ENCODE data around the gene AIRE.

The AIRE gene

DNA sequence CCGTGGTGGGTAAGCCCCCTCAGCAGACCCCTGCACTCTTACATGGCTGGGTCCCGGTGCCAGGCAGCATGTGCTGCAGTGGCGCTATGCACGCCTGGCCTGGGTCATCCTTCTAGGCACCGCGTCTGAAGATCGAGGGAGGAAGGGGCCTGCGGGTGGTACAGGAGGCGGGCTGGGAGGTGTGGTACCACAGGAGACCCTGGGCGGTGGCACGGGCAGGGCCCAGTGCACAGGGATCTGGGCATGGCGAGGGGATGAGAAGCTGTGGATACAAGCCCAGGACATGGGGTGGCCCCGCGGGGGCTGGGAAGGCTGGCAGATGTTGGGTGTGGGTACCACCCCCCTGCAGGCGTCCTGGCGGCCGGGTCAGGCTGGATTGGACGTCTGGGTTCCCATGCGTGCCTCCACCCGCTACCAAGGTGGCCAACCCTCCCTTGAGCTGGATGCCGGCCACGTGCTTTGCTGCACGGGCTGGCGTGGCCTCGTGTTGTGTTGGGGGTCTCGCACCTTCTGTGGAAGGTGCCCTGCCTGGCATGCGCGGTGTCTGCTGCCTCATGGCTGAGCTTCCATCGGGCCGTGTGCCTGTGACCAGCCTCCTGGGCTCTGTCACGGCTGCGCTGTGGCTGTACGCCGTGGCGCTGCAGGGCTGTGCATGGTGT is 33.9 kb downstream of the AIRE start:
- DNase-seq (ENCODE audit: extremely low read depth, low read depth), result no peak
- TF ChIP-seq, protein P1, sequence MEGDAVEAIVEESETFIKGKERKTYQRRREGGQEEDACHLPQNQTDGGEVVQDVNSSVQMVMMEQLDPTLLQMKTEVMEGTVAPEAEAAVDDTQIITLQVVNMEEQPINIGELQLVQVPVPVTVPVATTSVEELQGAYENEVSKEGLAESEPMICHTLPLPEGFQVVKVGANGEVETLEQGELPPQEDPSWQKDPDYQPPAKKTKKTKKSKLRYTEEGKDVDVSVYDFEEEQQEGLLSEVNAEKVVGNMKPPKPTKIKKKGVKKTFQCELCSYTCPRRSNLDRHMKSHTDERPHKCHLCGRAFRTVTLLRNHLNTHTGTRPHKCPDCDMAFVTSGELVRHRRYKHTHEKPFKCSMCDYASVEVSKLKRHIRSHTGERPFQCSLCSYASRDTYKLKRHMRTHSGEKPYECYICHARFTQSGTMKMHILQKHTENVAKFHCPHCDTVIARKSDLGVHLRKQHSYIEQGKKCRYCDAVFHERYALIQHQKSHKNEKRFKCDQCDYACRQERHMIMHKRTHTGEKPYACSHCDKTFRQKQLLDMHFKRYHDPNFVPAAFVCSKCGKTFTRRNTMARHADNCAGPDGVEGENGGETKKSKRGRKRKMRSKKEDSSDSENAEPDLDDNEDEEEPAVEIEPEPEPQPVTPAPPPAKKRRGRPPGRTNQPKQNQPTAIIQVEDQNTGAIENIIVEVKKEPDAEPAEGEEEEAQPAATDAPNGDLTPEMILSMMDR (IDR thresholded peaks at IDR 0.05; ENCODE audit: low read depth, low read length), result no peak

DNA sequence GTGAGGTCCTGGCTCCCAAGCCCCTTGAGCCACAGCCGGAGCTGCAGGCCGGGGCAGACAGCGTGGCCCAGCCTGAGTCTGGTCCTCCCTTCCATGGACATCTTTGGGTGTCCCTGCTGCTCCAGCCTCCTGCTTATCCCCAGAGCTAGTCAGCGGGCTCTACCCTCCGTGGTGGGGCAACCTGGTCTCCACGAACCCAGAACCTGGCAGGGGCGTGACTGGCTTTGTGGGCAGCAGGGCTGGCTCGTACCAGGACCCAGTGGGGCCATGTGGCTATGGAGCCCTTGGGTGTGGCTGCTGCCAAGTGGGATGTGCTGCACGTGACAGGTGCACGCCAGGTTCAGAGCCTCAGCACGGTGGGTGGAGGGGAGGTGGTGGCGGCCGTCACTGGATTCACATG is 35.2 kb downstream of the AIRE start:
- TF ChIP-seq, protein P1 (IDR thresholded peaks at IDR 0.05; ENCODE audit: low read depth, low read length), result no peak
- DNase-seq (ENCODE audit: extremely low read depth, low read depth), result no peak

DNA sequence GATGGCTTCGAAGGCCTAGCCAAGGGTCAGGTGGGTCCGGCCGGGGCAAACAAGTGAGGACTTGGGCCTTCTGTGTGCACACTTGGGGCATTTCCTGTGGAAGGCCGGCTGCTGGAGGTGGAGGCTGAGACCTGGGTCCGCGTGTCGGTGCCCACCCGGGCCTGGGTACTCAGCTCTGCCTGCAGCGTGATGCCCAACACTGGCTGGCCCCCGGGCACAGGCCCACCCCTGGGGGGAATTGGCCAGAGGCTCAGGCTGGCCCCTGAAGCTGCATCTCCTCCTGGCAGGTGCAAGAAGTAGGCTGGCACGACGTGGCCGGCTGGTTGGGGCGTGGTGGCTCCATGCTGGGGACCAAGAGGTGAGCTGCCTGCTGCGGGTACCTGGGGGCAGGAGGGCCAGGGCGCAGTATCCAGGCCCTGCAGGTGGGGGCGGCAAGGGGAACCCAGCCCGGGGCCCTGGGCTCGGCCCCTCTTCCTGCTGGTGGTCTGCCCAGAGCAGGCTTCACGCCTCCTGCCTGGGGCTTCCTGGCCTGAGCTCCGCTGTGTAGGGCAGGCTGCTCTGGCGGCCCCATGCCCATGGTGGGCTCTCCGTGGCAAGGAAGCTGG is 36.3 kb downstream of the AIRE start:
- TF ChIP-seq, protein P1 (IDR thresholded peaks at IDR 0.05; ENCODE audit: low read depth, low read length), result no peak
- DNase-seq (ENCODE audit: extremely low read depth, low read depth), result no peak

DNA sequence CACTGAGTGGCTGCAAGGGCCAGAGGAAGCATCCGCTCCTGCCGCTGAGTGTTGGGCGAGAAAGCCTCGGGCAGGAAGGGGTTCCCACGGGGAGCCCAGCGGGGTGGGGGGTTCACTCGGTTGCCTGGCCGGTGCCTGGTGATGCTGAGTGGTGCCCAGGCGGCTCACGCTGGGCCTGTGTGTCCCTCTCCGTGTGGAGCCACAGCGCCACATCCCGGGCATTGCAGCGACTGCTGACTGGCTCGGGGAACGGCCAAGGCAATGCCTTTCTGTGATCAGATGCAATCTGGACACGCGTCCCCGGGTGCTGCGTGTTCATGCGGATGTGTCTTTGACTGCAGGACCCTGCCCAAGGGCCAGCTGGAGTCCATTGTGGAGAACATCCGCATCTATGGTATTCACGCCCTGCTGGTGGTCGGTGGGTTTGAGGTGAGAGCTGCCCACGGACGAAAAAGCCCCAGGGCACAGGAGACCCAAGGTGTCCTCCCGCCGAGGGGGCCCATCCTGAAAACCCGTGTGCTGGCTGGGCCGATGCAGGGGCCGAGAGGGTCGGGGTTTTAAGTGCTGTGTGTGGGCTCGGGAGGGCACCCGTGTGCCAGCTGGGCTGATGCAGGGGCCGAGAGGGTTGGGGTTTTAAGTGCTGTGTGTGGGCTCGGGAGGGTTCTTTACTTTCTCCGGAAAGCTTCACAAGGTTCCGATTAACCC is 37.1 kb downstream of the AIRE start:
- no peak for DNase-seq (ENCODE audit: extremely low read depth, low read depth)

DNA sequence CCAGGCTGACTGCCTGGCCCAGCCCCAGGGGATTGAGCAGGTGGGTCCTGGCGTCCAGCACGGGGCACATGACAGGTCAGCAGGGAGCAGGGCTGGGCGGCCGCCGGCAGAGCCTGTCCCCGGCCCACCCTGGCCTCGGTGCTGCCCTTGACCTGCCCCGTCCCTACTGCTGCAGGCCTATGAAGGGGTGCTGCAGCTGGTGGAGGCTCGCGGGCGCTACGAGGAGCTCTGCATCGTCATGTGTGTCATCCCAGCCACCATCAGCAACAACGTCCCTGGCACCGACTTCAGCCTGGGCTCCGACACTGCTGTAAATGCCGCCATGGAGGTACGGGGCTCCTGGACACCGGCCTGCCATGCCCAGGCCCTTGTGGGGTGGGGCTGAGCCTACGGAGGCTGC is 37.9 kb downstream of the AIRE start:
- DNase-seq (ENCODE audit: extremely low read depth, low read depth), result no peak
- TF ChIP-seq, protein P1 (IDR thresholded peaks at IDR 0.05; ENCODE audit: low read depth, low read length), result no peak

More for the DNA sequence above, 37.1 kb downstream of the AIRE start:
- TF ChIP-seq, protein P1 (IDR thresholded peaks at IDR 0.05; ENCODE audit: low read depth, low read length), result no peak

DNA sequence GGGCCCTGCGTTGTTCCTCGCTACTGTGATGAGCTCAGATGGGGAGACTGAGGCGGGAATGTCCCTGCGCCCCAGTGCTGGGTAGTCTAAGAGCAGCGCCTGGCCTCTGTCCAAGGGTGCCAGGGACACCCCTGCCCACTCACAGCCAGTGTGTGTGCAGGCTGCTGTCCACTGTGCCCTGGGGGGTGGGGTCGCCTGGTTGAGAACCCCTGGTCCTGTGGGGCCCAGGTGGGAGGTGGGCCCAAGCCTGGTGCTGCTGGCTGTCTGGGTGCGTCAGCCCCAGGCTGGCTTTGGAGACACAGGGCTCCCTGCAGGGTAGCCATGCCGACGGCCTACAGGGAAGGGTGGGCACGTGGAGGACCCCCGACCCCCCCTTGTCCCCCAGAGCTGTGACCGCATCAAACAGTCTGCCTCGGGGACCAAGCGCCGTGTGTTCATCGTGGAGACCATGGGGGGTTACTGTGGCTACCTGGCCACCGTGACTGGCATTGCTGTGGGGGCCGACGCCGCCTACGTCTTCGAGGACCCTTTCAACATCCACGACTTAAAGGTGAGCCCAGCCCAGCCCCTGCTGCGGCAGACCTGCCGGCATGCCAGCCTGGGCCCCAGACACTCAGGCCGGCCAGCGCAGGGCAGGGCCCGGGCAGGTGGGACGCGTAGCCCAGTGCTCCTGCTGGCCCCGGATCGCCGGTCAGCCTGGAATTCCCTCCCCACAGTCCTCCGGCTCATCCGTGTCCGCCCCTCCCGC is 38.6 kb downstream of the AIRE start:
- TF ChIP-seq, protein P1 (IDR thresholded peaks at IDR 0.05; ENCODE audit: low read depth, low read length), result no peak
- DNase-seq (ENCODE audit: extremely low read depth, low read depth), result no peak

DNA sequence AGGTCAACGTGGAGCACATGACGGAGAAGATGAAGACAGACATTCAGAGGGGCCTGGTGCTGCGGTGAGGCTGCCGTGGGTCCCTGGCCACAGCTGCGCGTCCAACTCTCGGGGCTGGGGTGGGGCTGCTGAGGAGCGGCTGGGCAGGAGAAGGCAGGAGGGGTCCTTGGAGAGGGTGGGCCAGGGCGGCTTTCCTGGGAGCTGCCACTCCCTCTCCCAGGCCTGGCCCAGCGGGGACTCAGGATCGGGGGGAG is 39.1 kb downstream of the AIRE start:
- TF ChIP-seq, protein P1 (IDR thresholded peaks at IDR 0.05; ENCODE audit: low read depth, low read length), result no peak
- no peak for DNase-seq (ENCODE audit: extremely low read depth, low read depth)

Data from AG09319 (cell line).